ENCODE data around the gene COL27A1.

The COL27A1 gene

GRCh38 chr9:114247077-114247476 is 91.7 kb downstream of the COL27A1 start:
- no peak for DNase-seq (ENCODE audit: low spot score)

GRCh38 chr9:114247491-114247890 is 92.2 kb downstream of the COL27A1 start:
- DNase-seq (ENCODE audit: low spot score): no peak

GRCh38 chr9:114248299-114248707 is 93.0 kb downstream of the COL27A1 start:
- DNase-seq (ENCODE audit: low spot score): no peak

GRCh38 chr9:114249424-114250234 is 94.3 kb downstream of the COL27A1 start:
- DNase-seq (ENCODE audit: low spot score): no peak

GRCh38 chr9:114250235-114250568 is 94.9 kb downstream of the COL27A1 start:
- no peak for DNase-seq (ENCODE audit: low spot score)

GRCh38 chr9:114250648-114251047 is 95.3 kb downstream of the COL27A1 start:
- no peak for DNase-seq (ENCODE audit: low spot score)

GRCh38 chr9:114252394-114252793 is 97.1 kb downstream of the COL27A1 start:
- DNase-seq (ENCODE audit: low spot score): no peak

- DNase-seq (ENCODE audit: low spot score): no peak
Observed at GRCh38 chr9:114256827-114257328, 101.5 kb downstream of the COL27A1 start.

GRCh38 chr9:114258218-114258617 is 102.9 kb downstream of the COL27A1 start:
- no peak for DNase-seq (ENCODE audit: low spot score)

GRCh38 chr9:114258866-114259797 is 103.8 kb downstream of the COL27A1 start:
- DNase-seq (ENCODE audit: low spot score): no peak

GRCh38 chr9:114259798-114260523 is 104.6 kb downstream of the COL27A1 start:
- DNase-seq (ENCODE audit: low spot score): no peak

GRCh38 chr9:114261026-114261425 is 105.7 kb downstream of the COL27A1 start:
- no peak for DNase-seq (ENCODE audit: low spot score)

GRCh38 chr9:114261987-114262386 is 106.7 kb downstream of the COL27A1 start:
- DNase-seq (ENCODE audit: low spot score): no peak

GRCh38 chr9:114263853-114264510 is 108.6 kb downstream of the COL27A1 start:
- DNase-seq (ENCODE audit: low spot score): no peak

- no peak for DNase-seq (ENCODE audit: low spot score)
Observed at GRCh38 chr9:114264806-114265550, 109.6 kb downstream of the COL27A1 start.

- DNase-seq (ENCODE audit: low spot score): no peak
Observed at GRCh38 chr9:114266969-114267368, 111.6 kb downstream of the COL27A1 start.

- no peak for DNase-seq (ENCODE audit: low spot score)
Observed at GRCh38 chr9:114269023-114269422, 113.7 kb downstream of the COL27A1 start.

GRCh38 chr9:114270120-114270975 is 115.0 kb downstream of the COL27A1 start:
- DNase-seq (ENCODE audit: low spot score): no peak

GRCh38 chr9:114271556-114272510 is 116.5 kb downstream of the COL27A1 start:
- DNase-seq (ENCODE audit: low spot score): peak; percentile 47

Measured in HuH-7 (cell line).